Measurements from ENCODE around the gene ZNF862.
A peak's percentile ranks its signal among the peaks of the same experiment; 100 is the strongest.

- TF ChIP-seq, protein P1, sequence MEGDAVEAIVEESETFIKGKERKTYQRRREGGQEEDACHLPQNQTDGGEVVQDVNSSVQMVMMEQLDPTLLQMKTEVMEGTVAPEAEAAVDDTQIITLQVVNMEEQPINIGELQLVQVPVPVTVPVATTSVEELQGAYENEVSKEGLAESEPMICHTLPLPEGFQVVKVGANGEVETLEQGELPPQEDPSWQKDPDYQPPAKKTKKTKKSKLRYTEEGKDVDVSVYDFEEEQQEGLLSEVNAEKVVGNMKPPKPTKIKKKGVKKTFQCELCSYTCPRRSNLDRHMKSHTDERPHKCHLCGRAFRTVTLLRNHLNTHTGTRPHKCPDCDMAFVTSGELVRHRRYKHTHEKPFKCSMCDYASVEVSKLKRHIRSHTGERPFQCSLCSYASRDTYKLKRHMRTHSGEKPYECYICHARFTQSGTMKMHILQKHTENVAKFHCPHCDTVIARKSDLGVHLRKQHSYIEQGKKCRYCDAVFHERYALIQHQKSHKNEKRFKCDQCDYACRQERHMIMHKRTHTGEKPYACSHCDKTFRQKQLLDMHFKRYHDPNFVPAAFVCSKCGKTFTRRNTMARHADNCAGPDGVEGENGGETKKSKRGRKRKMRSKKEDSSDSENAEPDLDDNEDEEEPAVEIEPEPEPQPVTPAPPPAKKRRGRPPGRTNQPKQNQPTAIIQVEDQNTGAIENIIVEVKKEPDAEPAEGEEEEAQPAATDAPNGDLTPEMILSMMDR (IDR thresholded peaks at IDR 0.05): peak in 4 of 6 experiments; percentile 30 to 52 (median 40)
- no peak for TF ChIP-seq POLR2A (IDR thresholded peaks at IDR 0.05)
- no peak for TF ChIP-seq EP300 (IDR thresholded peaks at IDR 0.05)
Measured at GRCh38 chr7:149799397-149800168, 38.6 kb upstream of the ZNF862 start.
